Endometrial microvascular endothelial cells (primary cell): Measurements from ENCODE around the gene GRIPAP1. TPM values are rescaled to one million over a fixed set of nuclear protein-coding genes. Genes with fewer than 3 reads are reported as not detected.

Experiments used
- in situ Hi-C: cut with HindIII; loops from 2 replicates; pipeline ENCODE4 v1.10.0; 2017; ENCODE audit warnings: low sequenced_read_pairs, low pct_unique_long_range_greater_than_20kb; ENCODE audit errors: inconsistent ontology term
- total RNA-seq: library from RNA; depleted of rRNA; stranded (reverse); fragments of >200 nt; gene quantifications from one replicate; pipeline ENCODE4 v1.2.3, GENCODE V29; 2015; ENCODE audit errors: inconsistent ontology term

The GRIPAP1 gene
- 21.2 TPM for total RNA-seq

- in situ Hi-C loops, result no loop called here
Measured at GRCh38 chrX:49002091-49002935, at the start of gene GRIPAP1. Gene GRIPAP1 (minus strand): TSS chrX:49002264. CDS start chrX:49002229, 35 bp downstream.

DNA sequence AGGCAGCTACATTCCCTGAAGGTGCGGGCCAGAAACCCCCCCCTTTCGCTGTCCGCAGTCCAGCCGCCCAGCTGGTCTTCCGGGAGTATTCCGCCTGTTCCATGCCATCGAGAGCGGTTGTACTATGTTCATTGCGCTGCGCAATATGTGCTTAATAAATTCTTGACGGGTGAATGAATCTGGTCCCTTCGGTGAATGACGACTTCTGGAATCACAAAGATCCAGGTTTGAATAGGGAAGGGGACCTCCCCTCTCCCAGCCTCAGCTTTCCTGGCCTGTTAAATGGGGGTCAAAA, 41.9 kb upstream of the GRIPAP1 start:
- in situ Hi-C loops, result no loop called here

- in situ Hi-C loops, result no loop called here
Measured at GRCh38 chrX:49043220-49043986, 41.3 kb upstream of the GRIPAP1 start, which contains the start of gene TFE3. Gene TFE3 (minus strand): TSS chrX:49043357. CDS start chrX:49043226, 131 bp downstream.

- in situ Hi-C loops, result no loop called here
Measured at GRCh38 chrX:49042581-49043219, 40.6 kb upstream of the GRIPAP1 start.

DNA sequence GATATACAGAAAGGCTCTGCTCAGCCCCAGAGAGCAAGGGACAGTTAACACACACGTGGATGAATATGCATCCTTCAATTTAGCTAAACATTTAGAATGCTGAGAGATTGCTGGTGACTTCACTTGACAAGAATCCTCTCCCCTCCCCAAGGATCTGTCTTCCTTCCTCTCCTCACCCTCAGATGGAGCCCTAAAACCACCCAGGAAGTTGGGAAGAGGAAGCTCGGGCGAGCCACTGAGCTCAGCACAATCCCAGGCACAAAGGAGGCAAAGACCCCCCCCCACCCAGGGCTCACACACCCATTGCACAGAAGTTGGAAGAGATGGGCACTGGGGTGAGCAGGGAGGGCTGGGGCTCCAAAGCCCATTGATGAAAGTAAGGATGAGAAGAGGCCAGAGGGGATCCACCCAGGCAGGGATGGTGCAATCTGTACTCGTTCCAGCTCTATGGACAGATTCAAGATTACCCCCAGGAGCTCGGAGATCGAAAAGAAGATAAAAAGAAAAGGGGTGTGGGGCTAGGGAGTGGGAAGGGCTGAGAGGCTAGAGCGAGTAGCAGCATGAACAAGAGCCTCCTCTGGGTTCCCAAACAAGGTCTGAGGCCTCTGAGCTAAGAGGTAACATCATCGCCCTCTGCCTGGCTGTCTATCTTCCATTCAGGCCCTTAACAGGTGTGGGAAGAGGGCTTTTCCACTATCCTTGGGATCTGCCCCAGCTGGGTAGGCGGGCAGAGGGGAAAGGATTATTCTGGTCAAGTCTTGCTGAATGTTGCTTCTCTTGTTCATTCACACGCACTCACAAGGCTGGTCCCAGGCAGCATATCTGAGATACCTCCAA, 39.9 kb upstream of the GRIPAP1 start:
- in situ Hi-C loops, result no loop called here

- in situ Hi-C loops, result no loop called here
Measured at GRCh38 chrX:49040376-49040955, 38.4 kb upstream of the GRIPAP1 start.

- in situ Hi-C loops, result no loop called here
Measured at GRCh38 chrX:49039598-49040375, 37.7 kb upstream of the GRIPAP1 start.

GRCh38 chrX:49037883-49038475, 35.9 kb upstream of the GRIPAP1 start:
- in situ Hi-C loops, result no loop called here

- in situ Hi-C loops, result no loop called here
Measured at GRCh38 chrX:49030283-49030682, 28.2 kb upstream of the GRIPAP1 start.

- in situ Hi-C loops, result no loop called here
Measured at GRCh38 chrX:49029876-49030275, 27.8 kb upstream of the GRIPAP1 start.

GRCh38 chrX:49019599-49020249, 17.7 kb upstream of the GRIPAP1 start:
- in situ Hi-C loops, result no loop called here

- in situ Hi-C loops, result no loop called here
Measured at GRCh38 chrX:49019050-49019449, 17.0 kb upstream of the GRIPAP1 start.

DNA sequence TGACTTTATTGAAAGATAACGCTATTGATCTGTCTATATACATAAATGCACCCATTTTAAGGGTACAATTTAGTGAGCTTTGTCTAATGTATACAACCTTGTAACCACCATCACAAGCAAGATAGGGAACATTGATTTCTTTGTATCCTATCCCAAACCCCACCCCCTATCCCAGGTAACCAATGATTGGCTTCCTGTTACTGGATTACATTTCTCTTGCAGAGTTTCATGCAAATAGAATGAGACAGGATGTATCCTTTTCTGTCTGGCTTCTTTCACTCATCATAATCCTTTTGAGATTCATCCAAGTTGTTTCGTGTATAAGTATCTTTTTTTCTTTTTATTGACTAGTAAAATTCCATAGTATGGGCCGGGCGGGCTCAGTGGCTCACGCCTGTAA, 1.6 kb upstream of the GRIPAP1 start:
- in situ Hi-C loops, result no loop called here

DNA sequence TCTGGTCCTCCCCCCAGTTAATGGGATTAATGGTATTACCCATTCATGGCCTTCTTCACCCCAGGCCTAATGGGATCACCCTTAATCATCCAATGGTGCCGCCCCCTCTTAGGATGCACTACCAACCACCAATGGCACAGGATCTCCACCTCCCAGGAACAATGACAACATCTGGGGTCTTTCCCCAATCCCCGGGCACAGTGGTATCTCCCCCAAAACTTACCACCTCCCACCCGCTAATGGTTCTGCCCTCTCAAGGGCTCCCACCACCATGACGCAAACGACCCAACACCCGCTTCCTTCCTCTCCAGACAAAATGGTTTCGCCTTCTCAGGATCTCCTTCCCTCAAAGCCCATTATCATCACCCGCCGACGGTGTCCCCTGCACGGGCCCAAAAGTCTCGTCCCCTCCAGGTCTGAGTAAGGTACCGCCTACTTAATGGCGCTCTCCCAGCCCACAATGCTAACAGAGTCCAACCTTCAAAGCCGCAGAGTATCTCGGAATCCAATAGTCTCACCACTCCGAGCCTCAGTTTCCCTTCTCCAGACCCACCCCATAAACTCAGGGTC, 458 bp downstream of the GRIPAP1 start:
- in situ Hi-C loops, result no loop called here

- in situ Hi-C loops, result no loop called here
Measured at GRCh38 chrX:49000636-49001035, 1.4 kb downstream of the GRIPAP1 start.

GRCh38 chrX:48999030-48999429, 3.0 kb downstream of the GRIPAP1 start:
- in situ Hi-C loops, result no loop called here

GRCh38 chrX:48998391-48998790, 3.7 kb downstream of the GRIPAP1 start:
- in situ Hi-C loops, result no loop called here
